Activated CD4-positive, alpha-beta T cell treated with anti-CD3 and anti-CD28 coated beads for 4 hours (primary cell): Measurements from ENCODE around the gene APRT.
A peak's percentile ranks its signal among the peaks of the same experiment; 100 is the strongest.
"Not testable (repeated sequence)": the region's sequence is repeated elsewhere in the genome, so short reads cannot be mapped to it uniquely, and the experiment has no call there.

Source experiments
- DNase-seq, 2 donors: peaks; one replicate each; pipeline ENCODE4 v3.0.0-alpha.2; 2020

The APRT gene

GRCh38 chr16:88806491-88807111 is 5.1 kb downstream of the APRT start:
- no peak for DNase-seq

DNA sequence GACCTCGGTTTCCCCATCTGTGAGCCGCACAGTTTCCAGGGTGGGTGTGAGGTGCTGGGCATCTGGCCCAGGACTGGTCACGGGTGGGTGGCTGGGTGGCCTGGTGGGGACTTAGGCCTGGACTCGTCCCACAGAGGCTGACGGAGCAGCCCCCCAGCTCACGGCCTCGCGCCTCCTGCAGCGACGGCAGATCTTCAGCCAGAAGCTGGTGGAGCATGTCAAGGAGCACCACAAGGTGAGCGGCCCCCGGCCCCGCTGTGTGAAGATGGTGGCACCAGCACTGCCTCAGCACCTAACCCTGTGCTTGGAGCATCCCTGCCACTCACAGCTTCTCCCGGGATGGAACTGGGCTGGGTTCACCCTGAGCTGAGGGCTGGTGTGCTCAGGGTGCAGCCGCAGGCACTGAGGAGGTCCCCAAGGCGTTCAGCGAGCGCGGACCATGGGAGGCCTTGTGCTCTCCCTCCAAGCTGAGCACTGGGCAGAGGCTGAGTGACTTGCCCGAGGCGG is 5.8 kb downstream of the APRT start:
- no peak for DNase-seq

- DNase-seq: no peak
Measured at GRCh38 chr16:88805340-88805715, 6.4 kb downstream of the APRT start.

- no peak for DNase-seq
Measured at GRCh38 chr16:88804552-88805339, 7.0 kb downstream of the APRT start.

GRCh38 chr16:88804173-88804551 is 7.6 kb downstream of the APRT start:
- DNase-seq: no peak

GRCh38 chr16:88803264-88803987 is 8.3 kb downstream of the APRT start, which contains the start of gene CDT1:
CDT1 (plus strand) TSS chr16:88803789; CDS start chr16:88803832, 43 bp downstream.
- DNase-seq: peak; percentile 84 to 86

- no peak for DNase-seq
Measured at GRCh38 chr16:88800277-88800592, 11.5 kb downstream of the APRT start.

DNA sequence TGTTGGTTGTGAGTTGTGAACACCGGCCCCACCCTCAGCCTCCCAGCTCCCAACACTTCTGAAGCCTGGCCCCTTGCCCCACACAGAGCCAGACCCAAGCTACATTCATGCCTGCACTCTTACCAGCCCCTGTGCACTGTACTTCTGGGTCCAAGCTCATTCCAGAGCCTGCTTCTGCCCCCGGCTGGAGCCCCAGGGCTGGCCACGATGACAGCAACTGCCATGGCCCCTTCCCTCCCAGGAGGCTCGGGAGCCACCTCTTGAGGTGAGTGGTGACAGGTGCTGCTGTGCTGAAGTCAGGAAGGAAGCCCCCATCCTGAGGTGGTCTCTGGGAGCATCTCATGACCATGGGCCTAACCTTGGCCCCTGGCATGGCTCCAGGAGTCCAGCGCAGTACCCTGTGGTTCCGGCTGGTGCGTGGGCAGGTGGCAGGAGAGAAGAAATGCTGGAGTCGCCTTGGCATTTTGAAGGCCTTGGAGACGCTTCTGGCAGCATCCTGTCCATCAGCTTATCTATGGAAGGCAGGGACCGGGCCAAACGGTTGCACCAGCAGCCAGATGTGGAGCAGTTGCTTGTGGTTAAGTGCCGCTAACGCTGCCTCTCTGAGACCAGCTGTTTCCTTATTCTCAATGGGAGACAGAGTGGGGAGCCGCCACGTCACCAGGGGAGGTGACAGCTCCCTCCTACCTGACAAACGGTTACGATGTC is 12.0 kb downstream of the APRT start:
- no peak for DNase-seq

DNA sequence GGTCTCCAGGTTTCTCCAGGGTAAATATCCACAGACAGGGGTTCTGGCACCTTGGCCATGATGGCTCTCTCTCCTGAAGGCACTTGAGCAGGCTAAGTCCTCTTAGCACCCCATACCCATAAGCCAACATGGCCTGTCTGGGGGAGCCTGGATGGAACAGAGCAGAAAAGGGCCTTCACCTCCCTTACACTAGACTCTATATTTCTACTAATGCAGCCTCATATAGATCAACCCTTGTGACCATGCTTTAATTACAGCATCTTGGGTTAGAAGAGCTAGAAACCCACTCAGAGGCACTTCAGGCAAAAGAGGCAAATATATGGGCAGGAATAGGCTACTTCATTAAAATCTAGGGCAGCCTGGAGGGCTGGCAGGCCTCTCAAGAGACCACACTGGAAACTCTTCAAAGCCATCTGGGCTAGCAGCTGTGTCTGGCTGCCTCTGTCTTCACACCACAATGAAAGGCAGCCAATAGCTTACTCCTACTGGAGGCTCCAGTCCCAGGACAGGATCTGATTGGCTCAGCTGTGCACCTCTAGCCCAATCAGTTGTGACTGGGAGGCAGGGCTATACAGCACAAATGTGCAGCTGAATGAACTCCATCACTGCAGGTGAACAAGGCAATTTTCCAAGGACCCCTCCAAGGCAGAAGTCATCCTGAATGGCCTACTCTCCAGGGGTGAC is 12.8 kb downstream of the APRT start:
- no peak for DNase-seq

DNA sequence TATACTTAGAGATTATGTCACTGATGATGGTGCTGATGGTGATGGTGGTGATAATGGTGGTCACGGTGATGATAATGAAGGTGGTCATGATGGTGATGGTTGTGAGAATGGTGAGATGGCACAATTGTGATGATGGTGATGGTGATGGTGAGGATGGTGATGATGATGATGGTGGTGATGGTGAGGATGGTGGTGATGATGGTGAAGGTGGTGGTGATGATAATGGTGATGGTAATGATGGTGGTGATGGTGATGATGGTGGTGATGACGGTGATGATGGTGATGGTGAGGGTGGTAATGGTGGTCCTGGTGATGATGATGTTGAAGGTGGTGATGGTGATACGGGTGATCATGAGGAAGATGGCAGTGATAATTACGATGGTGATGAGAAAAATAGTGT is 13.7 kb downstream of the APRT start:
- no peak for DNase-seq

DNA sequence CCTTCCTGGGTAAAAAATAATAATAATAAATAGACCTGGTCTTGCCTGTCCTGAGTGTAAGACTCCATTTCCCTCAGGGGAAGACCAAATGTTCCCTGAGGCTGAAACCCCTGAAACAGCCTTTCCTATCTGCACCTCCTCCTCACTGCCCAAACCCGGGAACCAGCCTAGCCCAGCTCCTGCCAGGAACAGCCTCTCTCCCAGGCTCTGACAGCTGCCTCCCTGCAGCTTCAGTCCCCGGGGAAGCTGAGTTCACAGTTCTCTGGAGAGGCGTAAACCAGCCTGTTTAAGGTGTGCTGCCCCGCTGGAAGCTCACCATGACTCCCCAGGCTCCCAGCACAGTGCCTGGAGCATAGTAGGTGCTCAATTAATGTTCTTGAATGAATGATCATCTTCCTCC is 15.4 kb downstream of the APRT start:
- DNase-seq: no peak

DNA sequence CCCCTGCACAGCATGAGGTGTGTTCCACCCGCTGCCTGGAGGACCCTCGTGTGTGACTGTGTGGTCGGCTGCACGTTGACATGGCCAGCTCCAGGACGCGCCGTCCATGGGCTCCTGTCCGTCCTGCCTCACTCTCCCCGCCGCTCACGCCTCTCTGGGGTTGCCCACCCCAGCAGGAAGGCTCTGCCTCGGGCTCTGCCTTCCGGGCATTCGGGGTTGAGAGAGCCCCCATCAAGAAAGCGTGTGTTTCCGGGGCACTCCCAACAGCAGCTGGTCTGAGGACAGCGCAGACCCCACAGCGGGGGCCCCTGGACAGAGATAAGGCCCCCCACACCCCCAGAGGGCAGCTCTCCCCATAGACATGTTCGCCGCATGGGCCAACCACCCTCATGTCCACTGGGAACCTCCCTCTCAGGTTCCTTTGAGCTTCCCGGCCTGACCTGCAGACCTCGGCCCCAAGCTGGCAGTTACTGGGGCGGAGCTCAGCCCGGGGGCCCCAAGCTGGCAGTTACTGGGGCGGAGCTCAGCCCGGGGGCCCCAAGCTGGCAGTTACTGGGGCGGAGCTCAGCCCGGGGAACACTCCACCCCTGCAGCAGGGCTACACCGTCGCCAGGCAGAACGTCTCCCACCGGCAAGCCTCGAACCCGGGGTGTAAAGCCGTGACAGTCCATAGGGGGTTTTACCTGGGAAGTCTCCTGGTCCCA is 18.3 kb downstream of the APRT start:
- no peak for DNase-seq

DNA sequence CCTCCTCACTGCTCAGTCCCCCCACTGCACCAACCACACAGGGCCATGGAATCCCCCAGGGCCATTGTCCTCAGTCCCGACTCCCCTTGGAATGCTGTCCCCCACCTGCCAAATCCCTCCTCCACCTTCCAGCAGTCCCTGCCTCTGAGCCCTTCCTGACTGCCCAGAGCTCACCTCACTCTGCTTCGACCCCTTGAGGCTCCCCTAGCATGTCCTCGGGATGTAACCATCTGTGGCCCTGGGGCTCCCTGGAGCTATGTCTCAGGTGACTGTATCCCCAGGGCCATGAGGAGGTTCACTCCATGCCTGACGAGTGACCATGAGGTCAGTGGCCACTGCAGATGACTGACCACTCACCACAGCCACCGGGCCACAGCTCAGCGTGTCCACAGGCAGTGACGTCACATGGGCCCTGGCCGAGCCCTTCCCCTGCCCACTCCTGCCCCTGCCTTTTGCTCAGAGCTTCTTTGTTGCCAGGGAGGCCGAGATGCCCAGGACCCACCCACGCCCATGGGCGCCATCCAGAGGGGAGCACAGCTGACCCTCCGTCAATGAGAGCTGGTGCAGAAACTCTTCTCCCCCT is 19.0 kb downstream of the APRT start:
- DNase-seq: no peak

DNA sequence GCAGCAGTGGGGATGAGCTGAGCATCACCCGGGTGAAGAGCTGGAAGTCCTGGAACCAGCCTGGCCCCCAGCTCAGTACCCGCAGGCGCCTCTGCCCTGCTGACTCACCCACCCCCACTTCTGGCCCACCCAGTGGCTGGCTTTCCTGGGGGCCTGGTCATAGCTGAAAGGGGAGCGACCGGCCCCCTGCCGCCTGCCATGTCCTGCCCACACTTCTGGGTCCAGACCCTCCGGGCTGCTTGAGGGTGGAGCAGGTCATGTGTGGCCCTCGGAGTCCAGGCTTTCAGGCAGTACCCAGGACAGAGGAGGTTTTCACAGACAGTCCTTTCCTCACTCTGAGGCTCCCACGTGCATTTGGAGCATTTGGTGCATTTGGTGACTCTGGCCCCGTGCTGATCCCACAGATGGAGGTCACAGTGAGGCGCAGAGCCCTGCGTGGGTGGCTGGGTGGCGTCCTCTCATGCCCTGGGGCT is 19.6 kb downstream of the APRT start:
- DNase-seq: no peak

DNA sequence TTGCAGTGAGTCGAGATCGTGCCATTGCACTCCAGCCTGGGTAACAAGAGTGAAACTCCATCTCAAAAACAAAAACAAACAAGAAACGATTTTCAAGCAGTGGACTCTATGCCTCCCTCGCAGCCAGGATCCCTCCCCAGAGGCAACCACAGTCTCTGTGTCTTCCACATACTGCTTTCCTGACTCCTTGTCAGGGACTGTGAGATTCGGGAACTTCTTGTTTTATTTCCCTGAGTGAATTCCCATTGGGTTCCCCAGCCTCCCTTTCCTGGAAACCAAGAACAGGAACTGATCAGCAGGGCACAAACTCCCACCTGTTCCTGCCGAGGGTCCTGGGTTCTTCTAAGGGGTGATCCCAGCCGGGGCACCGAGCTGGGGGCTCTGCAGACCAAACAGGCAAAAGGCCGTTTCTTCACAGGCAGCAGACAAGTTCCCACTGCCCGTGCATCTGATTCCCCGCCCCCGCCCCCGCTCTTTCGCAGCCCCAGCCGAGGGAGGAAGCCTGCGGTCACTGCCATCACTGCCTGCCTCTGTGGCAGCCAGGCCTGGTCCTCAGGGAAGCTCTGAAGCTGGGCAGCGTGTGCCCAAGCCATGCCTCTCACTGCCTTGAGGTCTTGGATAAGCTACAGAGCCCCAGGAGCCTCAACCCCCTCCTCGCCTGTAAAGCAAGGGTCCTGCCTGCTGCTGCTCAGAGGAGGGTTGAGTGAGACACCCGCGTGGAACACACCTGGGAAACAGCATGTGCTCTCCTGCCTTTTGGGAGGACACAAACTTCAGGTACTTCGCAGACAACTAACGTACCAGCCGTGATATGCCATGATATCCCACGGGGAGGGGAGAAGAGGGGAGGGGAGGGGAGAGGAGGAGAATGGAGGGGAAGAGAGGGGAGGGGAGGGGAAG is 21.2 kb downstream of the APRT start:
- peak; percentile 57 to 64 for DNase-seq

DNA sequence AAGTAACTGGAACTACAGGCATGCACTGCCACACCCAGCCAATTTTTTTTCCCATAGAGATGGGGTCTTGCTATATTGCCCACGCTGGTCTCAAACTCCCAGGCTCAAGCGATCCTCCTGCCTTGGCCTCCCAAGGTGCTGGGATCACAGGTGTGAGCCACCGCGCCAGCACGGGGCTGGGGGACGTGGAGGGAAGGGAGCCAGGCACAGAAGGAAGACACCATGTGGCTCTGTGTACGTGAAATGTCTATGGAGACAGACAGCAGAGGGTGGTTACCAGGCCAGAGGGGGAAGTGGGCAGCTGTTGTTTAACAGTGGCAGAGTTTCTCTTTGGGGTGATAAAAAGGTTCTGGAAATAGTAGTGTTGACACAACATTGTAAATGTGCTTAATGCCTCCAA is 22.1 kb downstream of the APRT start:
- DNase-seq: no peak

DNA sequence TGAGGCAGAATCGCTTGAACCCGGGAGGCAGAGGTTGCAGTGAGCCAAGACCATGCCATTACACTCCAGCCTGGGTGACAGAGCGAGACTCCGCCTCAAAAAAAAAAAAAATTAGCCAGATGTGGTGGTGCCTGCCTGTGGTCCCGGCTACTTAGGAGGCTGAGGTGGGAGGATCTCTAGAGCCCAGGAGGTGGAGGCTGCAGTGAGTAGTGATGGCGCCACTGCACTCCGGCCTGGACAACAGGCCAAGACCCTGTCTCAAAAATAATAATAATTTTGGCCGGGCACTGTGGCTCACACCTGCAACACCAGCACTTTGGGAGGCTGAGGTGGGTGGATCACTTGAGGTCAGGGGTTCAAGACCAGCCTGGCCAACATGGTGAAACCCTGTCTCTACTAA is 23.0 kb downstream of the APRT start:
- not testable (repeated sequence) for DNase-seq

- DNase-seq: no peak
Measured at GRCh38 chr16:88787579-88788314, 24.0 kb downstream of the APRT start.

- peak; percentile 87 to 90 for DNase-seq
Measured at GRCh38 chr16:88785106-88785924, 26.4 kb downstream of the APRT start, which contains the start of gene PIEZO1. PIEZO1 (minus strand) TSS chr16:88785220; CDS start chr16:88784964, 256 bp downstream.
